Vagina (tissue), 2 donors: ENCODE data around the gene TADA2A.

ENCODE experiments used
- POLR2A ChIP-seq, 2 donors: fragments of 450-650 bp; IDR thresholded peaks; one replicate each; pipeline ENCODE4 v1.6.1; 2017; ENCODE audit warnings: antibody characterized with exemption in 2 of 2, mild to moderate bottlenecking in 2 of 2, moderate library complexity in 2 of 2
- TF ChIP-seq, protein P1 (sequence below), 3 experiments: fragments of 450-650 bp in 2 of 3; fragments of 200-600 bp in 1 of 3; sonication (generic) in 1 of 3; IDR thresholded peaks; one replicate each; pipeline ENCODE4 v1.5.1; 2017 to 2019; ENCODE audit warnings: antibody characterized with exemption in 3 of 3, mild to moderate bottlenecking in 2 of 3, moderate library complexity in 2 of 3

DNA sequence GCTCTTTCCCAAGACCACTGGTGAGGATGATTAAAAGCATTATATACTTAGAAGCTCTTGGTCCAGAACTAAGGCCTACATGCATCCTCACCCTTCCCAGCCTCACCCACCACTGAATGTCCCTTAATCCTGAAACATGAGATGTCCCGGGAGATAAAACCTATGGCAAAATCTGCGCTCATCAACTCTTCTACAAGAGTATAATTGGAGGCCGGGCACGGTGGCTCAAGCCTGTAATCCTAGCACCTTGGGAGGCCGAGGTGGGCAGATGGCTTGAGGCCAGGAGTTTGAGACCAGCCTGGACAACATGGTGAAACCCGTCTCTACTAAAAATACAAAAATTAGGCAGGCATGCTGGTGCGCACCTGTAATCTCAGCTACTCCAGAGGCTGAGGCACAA is 13.3 kb upstream of the TADA2A start:
- TF ChIP-seq, protein P1, sequence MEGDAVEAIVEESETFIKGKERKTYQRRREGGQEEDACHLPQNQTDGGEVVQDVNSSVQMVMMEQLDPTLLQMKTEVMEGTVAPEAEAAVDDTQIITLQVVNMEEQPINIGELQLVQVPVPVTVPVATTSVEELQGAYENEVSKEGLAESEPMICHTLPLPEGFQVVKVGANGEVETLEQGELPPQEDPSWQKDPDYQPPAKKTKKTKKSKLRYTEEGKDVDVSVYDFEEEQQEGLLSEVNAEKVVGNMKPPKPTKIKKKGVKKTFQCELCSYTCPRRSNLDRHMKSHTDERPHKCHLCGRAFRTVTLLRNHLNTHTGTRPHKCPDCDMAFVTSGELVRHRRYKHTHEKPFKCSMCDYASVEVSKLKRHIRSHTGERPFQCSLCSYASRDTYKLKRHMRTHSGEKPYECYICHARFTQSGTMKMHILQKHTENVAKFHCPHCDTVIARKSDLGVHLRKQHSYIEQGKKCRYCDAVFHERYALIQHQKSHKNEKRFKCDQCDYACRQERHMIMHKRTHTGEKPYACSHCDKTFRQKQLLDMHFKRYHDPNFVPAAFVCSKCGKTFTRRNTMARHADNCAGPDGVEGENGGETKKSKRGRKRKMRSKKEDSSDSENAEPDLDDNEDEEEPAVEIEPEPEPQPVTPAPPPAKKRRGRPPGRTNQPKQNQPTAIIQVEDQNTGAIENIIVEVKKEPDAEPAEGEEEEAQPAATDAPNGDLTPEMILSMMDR (IDR thresholded peaks at IDR 0.05) = no peak
- TF ChIP-seq POLR2A (IDR thresholded peaks at IDR 0.05) = no peak
